HCT116 (cell line): ENCODE results near the gene RAPGEF2. TPM values are rescaled to one million over a fixed set of nuclear protein-coding genes. Genes with fewer than 3 reads are reported as not detected.

Source experiments
- ATAC-seq: fragments of 200-7000 bp; cut with Tn5 transposase; 2 replicates; pipeline ENCODE4 v1.9.1; 2020; ENCODE audit warnings: mild to moderate bottlenecking, moderate library complexity
- BruUV-seq: library from RNA; stranded (reverse); fragments of 400-500 nt; replicated peaks from 2 replicates; lab custom pipeline; 2021; lab: Mats Ljungman, UMichigan
- CTCF ChIA-PET: fragments of 300-600 bp; sonication (Branson Sonifier 250); formaldehyde crosslinking; loops from one replicate; lab custom pipeline; 2021; ENCODE audit warnings: antibody characterized with exemption; lab: Charles Lee
- POLR2A ChIA-PET: fragments of 300-600, 350-600 bp; sonication (Branson Sonifier 250); formaldehyde crosslinking; loops from one replicate; lab custom pipeline; 2021; ENCODE audit warnings: antibody characterized with exemption; lab: Charles Lee
- RAD21 ChIA-PET, 2 experiments: fragments of 300-600 bp; sonication (Branson Sonifier 250); formaldehyde crosslinking; loops; one replicate each; lab custom pipeline; 2023; ENCODE audit warnings: low total read pairs in 2 of 2; ENCODE audit not compliant: uncharacterized antibody in 2 of 2, unreplicated experiment in 2 of 2, low non-redundant PET in 1 of 2; lab: Charles Lee
- DNase-seq: peaks from one replicate; pipeline ENCODE4 v3.0.0-alpha.2; 2010; ENCODE audit warnings: low read depth, low spot score
- H2AFZ ChIP-seq: fragments of 200-600 bp; shearing (Covaris generic), sonication (generic); 2 replicates; pipeline ENCODE4 v1.6.1; 2017; ENCODE audit warnings: low read depth, mixed run types, mixed read lengths, antibody characterized with exemption, low read length; ENCODE audit not compliant: poor library complexity, severe bottlenecking
- H3K27ac ChIP-seq: 2 replicates; pipeline ENCODE4 v1.5.1; 2012; ENCODE audit warnings: low read depth, low read length
- H3K27me3 ChIP-seq: fragments of 200-600 bp; sonication (generic); 2 replicates; pipeline ENCODE4 v1.6.1; 2016; ENCODE audit warnings: mixed run types, low read length, mixed read lengths; ENCODE audit not compliant: insufficient read depth
- H3K36me3 ChIP-seq, 2 experiments: fragments of 200-500 bp in 1 of 2; fragments of 200-600 bp in 1 of 2; sonication (Bioruptor generic) in 1 of 2; sonication (generic) in 1 of 2; 2 replicates each; pipeline versions ENCODE4 v1.5.1 to v1.6.1; 2014 to 2016; ENCODE audit warnings: low read length in 2 of 2, inconsistent platforms in 1 of 2, mixed read lengths in 1 of 2, mixed run types in 1 of 2; ENCODE audit not compliant: insufficient read depth in 2 of 2, control insufficient read depth in 1 of 2
- H3K4me1 ChIP-seq, 2 experiments: fragments of 200-600 bp in 1 of 2; sonication (generic) in 1 of 2; 2 replicates each; pipeline versions ENCODE4 v1.5.1 to v1.6.1; 2012 to 2017; ENCODE audit warnings: low read length in 2 of 2, inconsistent platforms in 1 of 2, mild to moderate bottlenecking in 1 of 2, mixed read lengths in 1 of 2, mixed run types in 1 of 2, moderate library complexity in 1 of 2; ENCODE audit not compliant: insufficient read depth in 2 of 2, control insufficient read depth in 1 of 2
- H3K4me2 ChIP-seq: fragments of 200-600 bp; sonication (generic); 2 replicates; pipeline ENCODE4 v1.6.1; 2017; ENCODE audit warnings: mixed run types, low read length, mixed read lengths
- H3K4me3 ChIP-seq, 2 experiments: fragments of 200-600 bp in 1 of 2; sonication (generic) in 1 of 2; replicated peaks in 1 of 2; 2 replicates each; pipeline ENCODE4 v1.5.1; 2011 to 2016; ENCODE audit warnings: low read length in 2 of 2, control low read depth in 1 of 2, low read depth in 1 of 2, mild to moderate bottlenecking in 1 of 2, mixed read lengths in 1 of 2, mixed run types in 1 of 2
- H3K79me2 ChIP-seq: fragments of 200-600 bp; sonication (generic); 2 replicates; pipeline ENCODE4 v1.6.1; 2017; ENCODE audit warnings: mild to moderate bottlenecking, mixed run types, low read length, moderate library complexity, mixed read lengths; ENCODE audit not compliant: insufficient read depth
- H3K9ac ChIP-seq: fragments of 200-600 bp; sonication (generic); 2 replicates; pipeline ENCODE4 v1.6.1; 2016; ENCODE audit warnings: low read length, mixed read lengths
- H3K9me2 ChIP-seq: fragments of 200-600 bp; sonication (generic), shearing (Covaris generic); 2 replicates; pipeline ENCODE4 v1.6.1; 2017; ENCODE audit warnings: mixed run types, mild to moderate bottlenecking, moderate library complexity; ENCODE audit not compliant: insufficient read depth
- H3K9me3 ChIP-seq, 2 experiments: fragments of 200-500 bp in 1 of 2; fragments of 200-600 bp in 1 of 2; sonication (Bioruptor generic) in 1 of 2; sonication (generic) in 1 of 2; 2 replicates each; pipeline ENCODE4 v1.6.1; 2014 to 2017; ENCODE audit warnings: low read length in 2 of 2, mixed read lengths in 2 of 2, inconsistent platforms in 1 of 2, low read depth in 1 of 2, mild to moderate bottlenecking in 1 of 2, mixed run types in 1 of 2, moderate library complexity in 1 of 2; ENCODE audit not compliant: control insufficient read depth in 1 of 2, insufficient read depth in 1 of 2
- H4K20me1 ChIP-seq: fragments of 200-600 bp; sonication (generic), shearing (Covaris generic); 2 replicates; pipeline ENCODE4 v1.6.1; 2017; ENCODE audit warnings: mixed run types, mild to moderate bottlenecking, moderate library complexity; ENCODE audit not compliant: insufficient read depth
- POLR2A ChIP-seq: IDR thresholded peaks from 2 replicates; pipeline ENCODE4 v1.7.0; 2011; ENCODE audit warnings: borderline replicate concordance; ENCODE audit not compliant: insufficient read depth, insufficient read length; ENCODE audit errors: extremely low read depth
- POLR2AphosphoS5 ChIP-seq: IDR thresholded peaks from 2 replicates; pipeline ENCODE4 v1.6.1; 2011; ENCODE audit warnings: mild to moderate bottlenecking, low read depth, low read length, moderate library complexity
- SIN3A ChIP-seq: IDR thresholded peaks from 2 replicates; pipeline ENCODE4 v1.6.1; 2012; ENCODE audit warnings: low read depth
- SP1 ChIP-seq: IDR thresholded peaks from 2 replicates; pipeline ENCODE4 v1.6.1; 2012; ENCODE audit warnings: low read depth
- SRF ChIP-seq: IDR thresholded peaks from 2 replicates; pipeline ENCODE4 v1.6.1; 2012; ENCODE audit warnings: low read depth
- ZFX ChIP-seq: fragments of 450-650 bp; IDR thresholded peaks from 2 replicates; pipeline ENCODE4 v1.6.1; 2017
- intact Hi-C: fragments of 100-400 bp; cut with micrococcal nuclease; formaldehyde crosslinking; loops from 2 replicates; pipeline ENCODE4 v1.10.0; 2022
- total RNA-seq: library from RNA; stranded (reverse); gene quantifications from one replicate; pipeline ENCODE4 v1.2.1, GENCODE V29; 2021; ENCODE audit not compliant: unreplicated experiment
- TF ChIP-seq, protein P1 (sequence below), 3 experiments: fragments of 200-600 bp in 1 of 3; sonication (generic) in 1 of 3; IDR thresholded peaks in 2 of 3; conservative IDR thresholded peaks in 1 of 3; 2 replicates each; pipeline ENCODE4 v1.5.1; 2012 to 2017; ENCODE audit warnings: low read depth in 2 of 3, low read length in 2 of 3, antibody characterized with exemption in 1 of 3, borderline replicate concordance in 1 of 3, control low read depth in 1 of 3, mild to moderate bottlenecking in 1 of 3, mixed read lengths in 1 of 3, mixed run types in 1 of 3, moderate library complexity in 1 of 3; ENCODE audit not compliant: insufficient read depth in 1 of 3
- TF ChIP-seq, protein P2 (sequence below): IDR thresholded peaks from 2 replicates; pipeline ENCODE4 v1.6.1; 2012; ENCODE audit warnings: low read depth

Gene RAPGEF2
- total RNA-seq, 1 experiment from 2014 or later = 21.2 TPM

DNA sequence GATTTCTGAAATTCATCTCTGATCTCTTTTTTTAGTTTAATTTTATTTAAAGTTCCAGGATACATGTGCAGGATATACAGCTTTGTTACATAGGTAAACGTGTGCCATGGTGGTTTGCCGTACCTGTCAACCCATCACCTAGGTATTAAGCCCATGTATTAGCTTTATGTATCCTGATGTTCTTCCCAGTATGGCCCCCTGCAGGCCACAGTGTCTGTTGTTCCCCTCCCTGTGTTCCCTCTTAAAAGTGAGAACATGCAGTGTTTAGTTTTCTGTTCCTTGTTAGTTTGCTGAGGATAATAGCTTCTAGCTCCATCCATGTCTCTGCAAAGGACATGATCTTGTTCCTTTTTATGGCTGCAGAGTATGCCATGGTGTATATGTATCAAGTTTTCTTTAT, 153.2 kb downstream of the RAPGEF2 start:
- ATAC-seq (peak; percentile 55; the same call in 1 of the 2 replicates), DNase-seq (no peak)
- no TSS peak for BruUV-seq
- H3K9ac ChIP-seq = no peak overlapping the region
- 0 out of 4 replicates have a peak, but pooled peaks cover 0 to 3% of the 10 kb centered on the region in 2 experiments for H3K9me3 ChIP-seq
- POLR2A ChIA-PET = no interaction called here
- H3K4me1 ChIP-seq = no peaks in the 10 kb centered on the region
- intact Hi-C loops = no loop called here
- no peak overlapping the region for H3K27ac ChIP-seq
- RAD21 ChIA-PET = no interaction called here
- no peaks in the 10 kb centered on the region for H4K20me1 ChIP-seq
- H3K79me2 ChIP-seq = no peaks in the 10 kb centered on the region
- H3K27me3 ChIP-seq = no peaks in the 10 kb centered on the region
- H3K4me2 ChIP-seq = no peak overlapping the region
- no peaks in the 10 kb centered on the region for H3K36me3 ChIP-seq
- no peak overlapping the region for H2AFZ ChIP-seq
- no peaks in the 10 kb centered on the region; the same call in 1 of the 2 replicates for H3K9me2 ChIP-seq
- no peak overlapping the region for H3K4me3 ChIP-seq
- CTCF ChIA-PET = no interaction called here
- TF ChIP-seq, protein P1, sequence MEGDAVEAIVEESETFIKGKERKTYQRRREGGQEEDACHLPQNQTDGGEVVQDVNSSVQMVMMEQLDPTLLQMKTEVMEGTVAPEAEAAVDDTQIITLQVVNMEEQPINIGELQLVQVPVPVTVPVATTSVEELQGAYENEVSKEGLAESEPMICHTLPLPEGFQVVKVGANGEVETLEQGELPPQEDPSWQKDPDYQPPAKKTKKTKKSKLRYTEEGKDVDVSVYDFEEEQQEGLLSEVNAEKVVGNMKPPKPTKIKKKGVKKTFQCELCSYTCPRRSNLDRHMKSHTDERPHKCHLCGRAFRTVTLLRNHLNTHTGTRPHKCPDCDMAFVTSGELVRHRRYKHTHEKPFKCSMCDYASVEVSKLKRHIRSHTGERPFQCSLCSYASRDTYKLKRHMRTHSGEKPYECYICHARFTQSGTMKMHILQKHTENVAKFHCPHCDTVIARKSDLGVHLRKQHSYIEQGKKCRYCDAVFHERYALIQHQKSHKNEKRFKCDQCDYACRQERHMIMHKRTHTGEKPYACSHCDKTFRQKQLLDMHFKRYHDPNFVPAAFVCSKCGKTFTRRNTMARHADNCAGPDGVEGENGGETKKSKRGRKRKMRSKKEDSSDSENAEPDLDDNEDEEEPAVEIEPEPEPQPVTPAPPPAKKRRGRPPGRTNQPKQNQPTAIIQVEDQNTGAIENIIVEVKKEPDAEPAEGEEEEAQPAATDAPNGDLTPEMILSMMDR (IDR thresholded peaks at IDR 0.05 in 2 of 3, conservative IDR thresholded peaks at IDR 0.05 in 1 of 3; ENCODE audit: borderline replicate concordance in 1 of 3, insufficient read depth in 1 of 3, low read depth in 2 of 3, low read length in 2 of 3) = peak in 2 of 3 experiments; percentile 36 to 37; a peak in 4 of 6 replicates
- TF ChIP-seq ZFX (no peak), SRF (no peak), SIN3A (no peak)

DNA sequence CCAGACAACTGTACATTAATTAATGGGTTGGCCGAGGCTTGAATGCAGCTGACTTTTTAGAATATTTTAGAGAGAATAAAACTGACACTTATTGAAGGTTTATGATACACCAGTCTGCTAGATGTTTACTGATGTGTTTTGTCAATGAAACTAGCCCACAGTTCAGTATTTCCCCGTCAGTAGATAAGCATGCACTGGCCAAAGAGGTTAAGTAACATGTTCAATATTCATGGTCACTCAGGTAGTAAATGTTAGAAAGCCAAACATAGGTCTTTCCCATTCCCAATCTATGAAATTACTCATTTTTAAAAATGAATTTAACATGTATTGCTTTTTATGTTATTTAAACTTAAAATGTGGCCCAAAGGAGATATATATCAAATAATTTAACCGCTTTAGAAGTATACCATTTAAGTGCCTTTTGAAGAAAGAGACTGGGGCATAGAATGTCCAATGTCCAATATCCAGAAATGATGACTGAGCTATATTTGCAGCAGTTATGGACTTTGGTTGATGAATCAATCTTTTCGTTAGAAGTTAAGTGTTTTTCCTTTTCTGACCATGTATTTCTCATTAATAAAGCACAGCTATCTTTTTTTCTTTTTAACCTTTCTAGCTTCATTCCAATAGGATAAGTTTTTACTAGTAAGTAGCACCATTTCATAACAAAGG, 156.1 kb downstream of the RAPGEF2 start:
- Histone ChIP-seq H3K4me2 (no peak overlapping the region), H4K20me1 (no peaks in the 10 kb centered on the region), H3K9me3 (no peaks in the 10 kb centered on the region), H3K9ac (no peak overlapping the region), H3K36me3 (no peaks in the 10 kb centered on the region), H3K9me2 (no peaks in the 10 kb centered on the region; the same call in 1 of the 2 replicates), H2AFZ (no peak overlapping the region), H3K27me3 (no peaks in the 10 kb centered on the region), H3K4me3 (no peak overlapping the region), H3K27ac (no peak overlapping the region), H3K79me2 (no peaks in the 10 kb centered on the region), H3K4me1 (no peaks in the 10 kb centered on the region)
- BruUV-seq = no TSS peak
- intact Hi-C loops = no loop called here
- ChIA-PET CTCF (no interaction called here), RAD21 (no interaction called here), POLR2A (no interaction called here)
- TF ChIP-seq SP1 = no peak
- no peak for TF ChIP-seq SRF
- TF ChIP-seq POLR2A = no peak
- no peak for TF ChIP-seq POLR2AphosphoS5
- TF ChIP-seq, protein P2, sequence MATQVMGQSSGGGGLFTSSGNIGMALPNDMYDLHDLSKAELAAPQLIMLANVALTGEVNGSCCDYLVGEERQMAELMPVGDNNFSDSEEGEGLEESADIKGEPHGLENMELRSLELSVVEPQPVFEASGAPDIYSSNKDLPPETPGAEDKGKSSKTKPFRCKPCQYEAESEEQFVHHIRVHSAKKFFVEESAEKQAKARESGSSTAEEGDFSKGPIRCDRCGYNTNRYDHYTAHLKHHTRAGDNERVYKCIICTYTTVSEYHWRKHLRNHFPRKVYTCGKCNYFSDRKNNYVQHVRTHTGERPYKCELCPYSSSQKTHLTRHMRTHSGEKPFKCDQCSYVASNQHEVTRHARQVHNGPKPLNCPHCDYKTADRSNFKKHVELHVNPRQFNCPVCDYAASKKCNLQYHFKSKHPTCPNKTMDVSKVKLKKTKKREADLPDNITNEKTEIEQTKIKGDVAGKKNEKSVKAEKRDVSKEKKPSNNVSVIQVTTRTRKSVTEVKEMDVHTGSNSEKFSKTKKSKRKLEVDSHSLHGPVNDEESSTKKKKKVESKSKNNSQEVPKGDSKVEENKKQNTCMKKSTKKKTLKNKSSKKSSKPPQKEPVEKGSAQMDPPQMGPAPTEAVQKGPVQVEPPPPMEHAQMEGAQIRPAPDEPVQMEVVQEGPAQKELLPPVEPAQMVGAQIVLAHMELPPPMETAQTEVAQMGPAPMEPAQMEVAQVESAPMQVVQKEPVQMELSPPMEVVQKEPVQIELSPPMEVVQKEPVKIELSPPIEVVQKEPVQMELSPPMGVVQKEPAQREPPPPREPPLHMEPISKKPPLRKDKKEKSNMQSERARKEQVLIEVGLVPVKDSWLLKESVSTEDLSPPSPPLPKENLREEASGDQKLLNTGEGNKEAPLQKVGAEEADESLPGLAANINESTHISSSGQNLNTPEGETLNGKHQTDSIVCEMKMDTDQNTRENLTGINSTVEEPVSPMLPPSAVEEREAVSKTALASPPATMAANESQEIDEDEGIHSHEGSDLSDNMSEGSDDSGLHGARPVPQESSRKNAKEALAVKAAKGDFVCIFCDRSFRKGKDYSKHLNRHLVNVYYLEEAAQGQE = no peak
- TF ChIP-seq SIN3A = no peak
- DNase-seq = no peak
- no peak for ATAC-seq
